SU-DHL-6 (cell line): Measurements from ENCODE around the gene BMPR2.

Source experiments
- CTCF ChIP-seq: fragments of 200-600 bp; sonication (generic); IDR thresholded peaks from one replicate; pipeline ENCODE4 v1.5.1; 2017; ENCODE audit warnings: antibody characterized with exemption, mild to moderate bottlenecking, low read length, moderate library complexity; ENCODE audit not compliant: insufficient read depth, poor library complexity, severe bottlenecking
- EZH2phosphoT487 ChIP-seq: fragments of 200-600 bp; sonication (generic), shearing (Covaris generic); conservative IDR thresholded peaks from 2 replicates; pipeline ENCODE4 v1.6.1; 2018; ENCODE audit warnings: mild to moderate bottlenecking, antibody characterized with exemption, low read length, moderate library complexity, mixed read lengths

GRCh38 chr2:202344178-202344577, 31.9 kb upstream of the BMPR2 start:
- TF ChIP-seq CTCF (no peak), EZH2phosphoT487 (no peak)
